ENCODE measurements around the gene ACAD8.
"Not testable (repeated sequence)": the region's sequence is repeated elsewhere in the genome, so short reads cannot be mapped to it uniquely, and the experiment has no call there.

Gene ACAD8

DNA sequence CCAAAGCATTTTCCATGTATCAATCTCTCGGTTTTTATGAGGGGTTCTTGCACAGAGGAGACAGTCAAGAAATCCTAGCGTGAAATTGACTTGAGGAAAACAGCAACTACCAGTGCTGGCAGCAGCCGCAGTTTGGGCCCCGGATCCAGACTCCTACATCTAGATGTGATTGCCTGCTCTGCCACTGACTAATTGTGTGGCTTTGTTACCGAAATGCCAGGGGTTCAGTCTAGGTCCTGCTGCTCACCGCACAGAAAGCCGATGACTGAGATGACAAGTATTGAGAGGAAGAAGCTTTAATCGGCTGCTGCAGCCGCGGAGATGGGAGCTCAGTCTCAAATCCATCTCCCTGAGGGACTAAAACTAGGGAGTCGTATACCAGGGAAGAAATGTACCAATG, 14.6 kb downstream of the ACAD8 start:
- DNase-seq (ENCODE audit: low read depth), result no peak

GRCh38 chr11:134270250-134270714, 16.9 kb downstream of the ACAD8 start:
- DNase-seq (ENCODE audit: low read depth), result no peak

DNA sequence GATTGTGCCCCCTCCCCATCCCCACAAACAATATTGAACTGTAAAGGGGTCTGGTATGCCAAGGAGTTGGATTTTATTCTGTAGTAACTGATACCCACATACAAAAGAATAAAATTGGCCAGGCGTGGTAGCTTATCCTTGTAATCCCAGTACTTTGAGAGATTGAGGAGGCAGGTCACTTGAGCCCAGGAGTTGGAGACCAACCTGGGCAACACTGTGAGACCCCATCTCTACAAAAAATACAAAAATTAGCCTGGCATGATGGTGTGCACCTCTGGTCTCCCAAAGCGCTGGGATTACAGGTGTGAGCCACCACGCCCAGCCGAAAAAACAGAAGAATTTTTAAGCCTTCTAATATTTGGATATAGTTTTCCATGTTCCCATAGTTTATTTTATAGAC, 18.6 kb downstream of the ACAD8 start:
- no peak for DNase-seq (ENCODE audit: low read depth)

DNA sequence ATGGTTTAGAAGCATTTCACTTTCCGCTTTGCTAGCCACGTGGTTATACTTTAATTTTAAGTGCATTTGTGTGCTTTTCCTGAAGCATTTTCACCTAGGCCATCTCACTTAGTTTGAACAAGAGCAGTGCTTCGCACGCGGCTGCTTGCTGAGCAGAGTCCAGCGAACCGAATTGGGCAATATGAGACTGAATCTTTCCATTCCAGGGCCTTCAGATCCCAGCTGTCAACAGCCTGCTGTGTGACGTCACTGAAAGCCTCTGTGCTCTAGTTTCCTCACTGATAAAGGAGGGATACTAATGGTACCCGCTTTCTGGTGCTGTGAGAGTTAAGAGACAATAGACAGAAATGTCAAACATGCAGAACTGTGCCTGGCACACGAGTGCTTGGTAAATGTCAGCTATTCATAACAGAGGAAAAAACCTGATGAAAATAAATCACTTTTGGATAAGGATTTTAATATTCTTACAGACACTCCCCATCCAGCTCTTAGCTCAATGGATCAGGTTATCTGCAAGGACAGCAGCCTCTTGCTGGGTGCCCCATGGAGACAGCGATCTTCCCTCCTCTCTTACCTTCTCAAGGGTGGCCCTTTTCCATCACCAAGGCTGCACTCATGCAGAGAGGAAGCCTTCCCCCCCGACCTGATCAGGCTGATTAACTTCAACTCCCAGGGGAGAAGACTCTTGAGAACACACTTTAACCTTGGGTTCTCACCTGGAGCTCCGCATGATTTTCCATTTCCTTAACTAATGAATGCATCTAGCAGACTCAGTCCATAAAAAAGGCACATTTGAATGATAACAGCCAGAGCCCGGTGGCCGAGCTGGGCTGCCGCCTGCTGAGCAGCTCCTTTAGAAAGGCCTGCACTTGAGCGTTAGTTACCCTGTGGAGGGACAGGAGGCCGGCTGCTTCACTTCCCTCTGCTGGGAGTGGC, 19.3 kb downstream of the ACAD8 start:
- DNase-seq (ENCODE audit: low read depth), result no peak

DNA sequence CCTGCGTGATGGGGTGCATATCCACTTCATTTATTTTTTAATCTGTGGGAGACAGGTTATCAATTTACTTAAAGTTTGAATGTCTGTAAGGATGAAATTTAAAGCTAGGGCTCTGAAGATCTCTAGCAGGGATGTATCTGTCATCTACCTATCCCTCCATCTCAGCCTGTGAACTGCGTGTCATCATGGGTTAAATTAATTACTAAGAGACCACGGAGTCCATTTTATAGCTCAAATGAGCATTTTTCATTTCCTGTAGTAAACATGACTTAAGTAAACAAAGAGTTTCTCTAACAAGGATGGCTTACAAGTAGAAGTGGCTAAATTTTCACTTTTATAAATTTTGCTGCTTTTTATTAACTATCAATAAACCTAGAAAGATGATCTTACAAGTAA, 19.9 kb downstream of the ACAD8 start:
- DNase-seq (ENCODE audit: low read depth), result no peak

DNA sequence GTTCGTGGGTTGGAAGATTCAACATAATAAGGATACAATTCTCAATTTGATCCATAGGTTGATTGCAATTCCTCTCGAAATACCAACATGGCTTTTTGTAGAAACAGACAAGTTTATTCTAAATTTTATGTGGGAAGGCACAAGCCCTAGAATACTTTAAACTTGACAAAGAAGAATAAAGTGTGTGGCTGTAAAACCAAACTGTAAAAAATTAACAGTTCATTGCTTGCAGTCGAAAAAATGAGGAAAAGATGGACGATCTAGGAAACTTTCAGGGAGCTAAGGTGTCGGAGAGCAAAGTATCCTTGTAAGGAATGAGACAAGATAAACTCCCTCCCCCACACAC, 21.8 kb downstream of the ACAD8 start:
- DNase-seq (ENCODE audit: low read depth), result no peak

DNA sequence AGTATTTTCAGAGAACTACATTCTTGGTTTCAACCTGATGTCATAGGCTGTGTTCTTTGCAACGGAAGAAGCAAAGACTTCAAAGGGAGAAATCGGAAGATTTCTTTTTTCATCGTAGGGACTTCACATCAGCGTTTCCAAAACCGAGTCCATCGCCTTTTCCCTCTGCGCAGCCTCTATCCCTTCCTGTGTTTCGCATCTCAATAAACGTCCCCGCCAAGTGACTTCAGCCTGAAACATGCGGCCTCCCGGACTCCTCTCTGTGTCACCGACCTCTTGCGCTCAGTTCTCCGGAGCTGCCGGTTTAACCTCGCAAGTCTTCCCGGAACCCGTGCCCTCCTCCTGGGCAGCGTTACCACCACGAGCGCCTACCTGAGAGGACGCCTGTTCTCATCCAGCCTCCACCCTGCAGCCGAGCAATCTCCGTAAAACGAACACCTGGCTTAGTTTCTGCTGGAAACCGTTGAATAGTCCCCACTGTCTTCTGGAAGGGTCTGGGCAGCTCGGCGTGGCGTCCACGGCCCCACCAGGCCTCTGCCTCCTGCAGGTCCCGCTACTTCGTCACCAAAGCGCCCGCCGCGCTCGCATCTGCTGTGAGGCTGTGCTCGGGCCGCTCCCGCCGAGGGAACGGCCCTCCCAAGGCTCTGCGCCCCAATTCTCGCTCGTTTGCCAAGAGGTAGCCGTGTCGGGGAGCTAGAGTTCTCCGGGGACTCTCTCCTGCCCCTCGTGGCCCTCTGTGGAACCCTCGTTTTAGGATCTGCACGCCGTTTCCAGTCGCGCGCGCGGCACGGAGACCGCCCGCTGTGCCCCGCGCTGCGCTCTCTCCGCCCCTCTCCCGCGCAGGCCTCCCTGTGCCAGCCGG, 22.4 kb downstream of the ACAD8 start, which contains the start of gene GLB1L3:
Gene GLB1L3 (plus strand): TSS at position 846 of the 862 bp plus-strand sequence. CDS start 362 bp downstream, outside the sequence.
- DNase-seq (ENCODE audit: low read depth), result peak; percentile 57

GRCh38 chr11:134276396-134277182, 23.2 kb downstream of the ACAD8 start:
- no peak for DNase-seq (ENCODE audit: low read depth)

DNA sequence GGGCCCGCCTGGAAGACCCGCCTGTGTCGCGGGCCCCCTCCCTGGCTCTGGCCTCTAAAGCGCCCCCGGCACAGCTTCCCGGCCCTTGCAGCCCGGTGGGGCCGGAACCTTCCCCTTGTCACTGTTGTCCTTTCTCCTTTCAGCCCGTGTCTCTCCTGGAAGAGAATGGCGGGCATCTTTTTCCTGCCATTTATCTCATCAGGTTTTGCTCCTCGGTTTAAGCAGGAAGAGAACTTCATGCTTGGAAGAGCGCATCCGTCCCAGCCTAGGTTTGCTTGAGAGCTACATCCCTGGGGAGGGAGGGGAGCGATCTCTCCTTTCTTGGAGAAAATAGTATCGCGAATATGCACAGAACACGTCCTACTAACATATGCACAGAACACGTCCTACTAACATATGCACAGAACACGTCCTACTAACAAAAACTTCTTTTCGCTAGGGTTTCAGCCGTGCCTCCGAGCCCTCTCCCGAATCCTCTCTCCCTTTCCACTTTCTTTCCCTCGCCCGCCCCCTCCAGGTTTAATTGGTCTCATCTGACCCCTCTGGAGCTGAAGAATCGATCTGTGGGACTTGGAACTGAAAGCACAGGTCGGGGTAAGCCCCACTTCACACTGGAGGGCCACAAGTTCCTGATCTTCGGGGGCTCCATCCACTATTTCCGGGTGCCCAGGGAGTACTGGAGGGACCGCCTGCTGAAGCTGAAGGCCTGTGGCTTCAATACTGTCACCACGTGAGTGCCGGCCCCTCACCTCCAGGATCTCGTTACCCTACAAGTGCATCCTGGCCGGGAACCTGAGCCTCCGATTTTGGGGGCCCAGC, 24.0 kb downstream of the ACAD8 start:
- DNase-seq (ENCODE audit: low read depth), result no peak

DNA sequence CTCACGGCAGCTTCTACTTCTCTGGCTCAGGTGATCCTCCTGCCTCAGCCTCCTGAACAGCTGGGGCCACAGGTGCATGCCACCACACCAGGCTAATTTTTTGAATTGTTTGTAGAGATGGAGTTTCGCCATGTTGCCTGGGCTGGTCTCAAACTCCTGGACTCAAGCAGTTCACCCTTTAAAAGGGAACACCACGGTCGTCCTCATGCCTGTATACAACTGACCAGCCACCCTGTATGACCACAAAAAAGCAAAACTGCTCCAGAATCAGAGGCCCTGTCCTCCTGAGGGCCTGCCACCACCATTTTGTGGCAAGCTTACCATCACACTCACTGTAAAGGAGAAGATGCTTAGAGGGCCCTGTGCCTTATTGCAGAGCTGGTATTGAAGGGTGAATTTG, 25.0 kb downstream of the ACAD8 start:
- no peak for DNase-seq (ENCODE audit: low read depth)

DNA sequence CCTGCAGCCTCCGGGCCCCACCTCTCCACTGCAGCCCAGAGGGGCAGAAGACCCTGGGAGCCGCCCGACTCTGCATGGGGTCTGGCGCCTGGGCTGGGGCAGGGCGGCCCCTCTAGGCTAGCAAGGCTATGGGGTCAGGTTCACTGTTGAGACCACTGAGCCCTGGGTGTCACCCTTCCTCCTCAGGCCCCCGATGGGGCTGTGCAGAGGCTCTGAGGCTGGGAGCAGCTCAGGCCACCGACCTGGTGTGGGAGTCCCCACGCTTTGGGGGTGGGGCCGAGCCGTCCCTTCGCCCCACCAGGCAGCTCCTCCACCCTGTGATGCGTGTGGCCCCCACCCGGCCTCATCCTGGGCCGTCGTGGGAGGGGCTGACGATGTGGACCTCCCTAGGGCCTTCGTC, 28.3 kb downstream of the ACAD8 start:
- DNase-seq (ENCODE audit: low read depth), result not testable (repeated sequence)

GRCh38 chr11:134282121-134283045, 29.0 kb downstream of the ACAD8 start:
- DNase-seq (ENCODE audit: low read depth), result no peak

- no peak for DNase-seq (ENCODE audit: low read depth)
These were observed 30.3 kb downstream of the ACAD8 start for GRCh38 chr11:134283461-134284230.

GRCh38 chr11:134284349-134284748, 31.0 kb downstream of the ACAD8 start:
- not testable (repeated sequence) for DNase-seq (ENCODE audit: low read depth)

DNA sequence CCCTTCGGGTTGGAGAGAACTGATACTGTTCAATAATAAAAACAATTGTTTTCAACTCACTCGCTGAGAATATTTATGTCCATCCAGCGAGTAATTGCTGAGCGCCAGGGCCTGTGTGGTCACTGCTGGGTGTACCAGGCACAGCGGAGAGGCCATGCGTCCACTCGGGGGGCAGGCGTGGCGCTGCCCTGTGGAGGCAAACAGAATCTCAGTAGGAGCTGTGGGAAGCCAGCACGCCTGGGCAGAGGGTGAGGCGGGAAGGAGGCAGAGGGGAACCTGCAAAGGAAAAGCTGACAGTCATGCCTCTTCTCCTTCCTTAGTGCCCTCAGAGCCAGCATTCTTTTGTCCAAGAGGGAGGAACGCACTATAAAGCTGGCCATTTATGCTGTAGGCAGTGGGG, 34.2 kb downstream of the ACAD8 start:
- DNase-seq (ENCODE audit: low read depth), result no peak

GRCh38 chr11:134288486-134288885, 35.1 kb downstream of the ACAD8 start:
- DNase-seq (ENCODE audit: low read depth), result no peak

DNA sequence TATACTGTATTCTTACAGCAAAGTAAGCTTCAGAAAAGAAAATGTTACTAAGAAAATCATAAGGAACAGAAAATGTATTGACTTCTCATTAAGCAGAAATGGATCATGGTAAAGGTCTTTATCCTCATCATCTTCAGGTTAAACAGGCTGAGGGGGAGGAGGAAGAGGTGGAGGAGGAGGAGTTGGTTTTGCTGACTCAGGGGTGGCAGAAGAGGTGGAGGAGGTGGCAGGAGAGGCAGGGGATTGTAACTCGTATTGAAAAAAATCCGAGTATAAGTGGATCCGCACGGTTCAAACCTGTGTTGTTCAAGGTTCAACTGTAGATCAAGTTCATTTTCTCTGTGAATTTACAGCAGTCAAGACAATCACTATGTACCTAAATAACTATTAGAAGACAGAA, 35.8 kb downstream of the ACAD8 start:
- DNase-seq (ENCODE audit: low read depth), result no peak

- DNase-seq (ENCODE audit: low read depth), result no peak
These were observed 36.4 kb downstream of the ACAD8 start for GRCh38 chr11:134289789-134290188.

- DNase-seq (ENCODE audit: low read depth), result no peak
These were observed 37.3 kb downstream of the ACAD8 start for GRCh38 chr11:134290646-134291045.

Data from stimulated activated CD8-positive, alpha-beta memory T cell treated with anti-CD3 and anti-CD28 coated beads, Interleukin-12 subunit alpha, Interleukin-12 subunit beta, amount 100 ng/mL, for 4 hours (primary cell).